Measurements from ENCODE around the gene FBXL7. TPM values are rescaled to one million over a fixed set of nuclear protein-coding genes. Genes with fewer than 3 reads are reported as not detected.

Gene FBXL7
- total RNA-seq, 5 donors from 2014 or later (not counting 1 experiment from before 2014, with no cell fraction given) = 0.06 to 0.07 TPM; not detected in 3

- ChIA-PET CTCF (no interaction called here), POLR2A (no interaction called here)
- no peaks in the 10 kb centered on the region for H3K4me1 Mint-ChIP-seq
- H3K27me3 ChIP-seq (replicated peaks in 1 of 2; ENCODE audit: control insufficient read depth in 2 of 2, extremely low read depth in 1 of 2, insufficient read depth in 2 of 2, low read length in 1 of 2) = no peaks in the 10 kb centered on the region
- ATAC-seq (replicated peaks in 1 of 4) = no peak
- no peak overlapping the region for H3K4me3 Mint-ChIP-seq
- no peak overlapping the region for H3K27ac ChIP-seq (ENCODE audit: low read length)
- H3K27me3 Mint-ChIP-seq = no peaks in the 10 kb centered on the region
- H3K36me3 Mint-ChIP-seq = no peaks in the 10 kb centered on the region
- DNase-seq = no peak
- no peaks in the 10 kb centered on the region for H3K36me3 ChIP-seq (ENCODE audit: control insufficient read depth in 2 of 2, extremely low read depth in 1 of 2, insufficient read depth in 1 of 2, low read length in 1 of 2)
- no peaks in the 10 kb centered on the region for H3K4me1 ChIP-seq (ENCODE audit: control insufficient read depth in 1 of 2, extremely low read depth in 1 of 2, insufficient read depth in 2 of 2, low read length in 2 of 2)
- H3K9me3 ChIP-seq = no peaks in the 10 kb centered on the region
- no peak overlapping the region for H3K4me3 ChIP-seq (ENCODE audit: control insufficient read depth in 1 of 2, extremely low read depth in 1 of 2, low read length in 1 of 2)
- peaks cover 1 to 6% (median 4%) of the 10 kb centered on the region in 3 donors for H3K9me3 Mint-ChIP-seq
- WGBS (ENCODE audit: insufficient coverage) = 100% methylated on average over 1 of the region's 2 CpGs
- no peak overlapping the region for H3K27ac Mint-ChIP-seq
These were observed 194.8 kb downstream of the FBXL7 start for GRCh38 chr5:15694696-15695214.

DNA sequence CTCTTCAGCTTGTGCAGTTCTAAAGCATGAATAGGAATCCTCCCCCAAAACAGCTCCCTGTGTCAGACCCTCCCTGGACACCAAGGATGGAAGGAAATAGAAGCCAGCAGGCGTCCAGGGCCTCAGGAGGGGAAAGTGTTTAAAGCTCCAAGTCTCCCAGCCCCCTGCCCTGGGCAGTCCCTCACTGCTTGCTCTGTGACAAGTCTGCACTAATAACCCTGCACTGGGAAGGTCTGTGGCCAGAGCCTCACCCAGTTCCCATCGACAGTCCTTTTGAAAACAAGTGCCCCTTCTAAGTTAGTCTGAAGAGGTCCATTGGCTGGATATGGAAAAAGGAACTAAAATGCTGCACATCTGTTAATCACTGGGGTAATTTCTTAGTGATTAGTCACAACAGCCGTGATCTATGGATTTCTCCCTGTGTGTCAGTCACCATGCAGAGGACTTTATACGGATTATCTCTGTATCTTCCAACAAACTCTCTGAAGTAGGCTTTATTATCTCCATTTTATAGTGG is 195.3 kb downstream of the FBXL7 start:
- no peaks in the 10 kb centered on the region for H3K4me1 Mint-ChIP-seq
- Histone ChIP-seq H3K27me3 (replicated peaks in 1 of 2; ENCODE audit: control insufficient read depth in 2 of 2, extremely low read depth in 1 of 2, insufficient read depth in 2 of 2, low read length in 1 of 2) (no peaks in the 10 kb centered on the region), H3K4me3 (ENCODE audit: control insufficient read depth in 1 of 2, extremely low read depth in 1 of 2, low read length in 1 of 2) (no peak overlapping the region), H3K9me3 (no peaks in the 10 kb centered on the region), H3K36me3 (ENCODE audit: control insufficient read depth in 2 of 2, extremely low read depth in 1 of 2, insufficient read depth in 1 of 2, low read length in 1 of 2) (no peaks in the 10 kb centered on the region), H3K4me1 (ENCODE audit: control insufficient read depth in 1 of 2, extremely low read depth in 1 of 2, insufficient read depth in 2 of 2, low read length in 2 of 2) (no peaks in the 10 kb centered on the region), H3K27ac (ENCODE audit: low read length) (no peak overlapping the region)
- no peak overlapping the region for H3K27ac Mint-ChIP-seq
- no peak overlapping the region for H3K4me3 Mint-ChIP-seq
- H3K9me3 Mint-ChIP-seq = peaks cover 1 to 8% (median 4%) of the 10 kb centered on the region in 3 donors
- no peaks in the 10 kb centered on the region for H3K36me3 Mint-ChIP-seq
- ATAC-seq (replicated peaks in 1 of 4) = no peak
- 57% methylated on average over 1 of the region's 4 CpGs for WGBS (ENCODE audit: insufficient coverage)
- ChIA-PET CTCF (interaction anchor here in 1 of 2 donors (0.6 kb wide), 1 partner anchor 1372 kb away, joined by 6 read pairs; no protein-coding TSS in a partner anchor), POLR2A (no interaction called here)
- H3K27me3 Mint-ChIP-seq = no peaks in the 10 kb centered on the region
- no peak for DNase-seq

- no peak for ATAC-seq (replicated peaks in 1 of 4)
- no peaks in the 10 kb centered on the region for H3K36me3 Mint-ChIP-seq
- H3K27ac Mint-ChIP-seq = no peak overlapping the region
- no peak for DNase-seq
- no peak overlapping the region for H3K4me3 ChIP-seq (ENCODE audit: control insufficient read depth in 1 of 2, extremely low read depth in 1 of 2, low read length in 1 of 2)
- no peaks in the 10 kb centered on the region for H3K27me3 Mint-ChIP-seq
- no peak overlapping the region for H3K27ac ChIP-seq (ENCODE audit: low read length)
- H3K9me3 Mint-ChIP-seq = peaks cover 4 to 7% (median 6%) of the 10 kb centered on the region in 3 donors
- H3K4me1 ChIP-seq (ENCODE audit: control insufficient read depth in 1 of 2, extremely low read depth in 1 of 2, insufficient read depth in 2 of 2, low read length in 2 of 2) = no peaks in the 10 kb centered on the region
- CTCF ChIA-PET = no interaction called here
- no peaks in the 10 kb centered on the region for H3K36me3 ChIP-seq (ENCODE audit: control insufficient read depth in 2 of 2, extremely low read depth in 1 of 2, insufficient read depth in 1 of 2, low read length in 1 of 2)
- H3K4me1 Mint-ChIP-seq = no peaks in the 10 kb centered on the region
- no peaks in the 10 kb centered on the region for H3K27me3 ChIP-seq (replicated peaks in 1 of 2; ENCODE audit: control insufficient read depth in 2 of 2, extremely low read depth in 1 of 2, insufficient read depth in 2 of 2, low read length in 1 of 2)
- no CpG with 5 or more reads among the region's 2 CpGs for WGBS (ENCODE audit: insufficient coverage)
- POLR2A ChIA-PET = no interaction called here
- H3K4me3 Mint-ChIP-seq = no peak overlapping the region
- peaks cover 2% of the 10 kb centered on the region for H3K9me3 ChIP-seq
These were observed 200.4 kb downstream of the FBXL7 start for GRCh38 chr5:15700373-15700772.

GRCh38 chr5:15702102-15702501 is 202.1 kb downstream of the FBXL7 start:
- ATAC-seq (replicated peaks in 1 of 4) (no peak), DNase-seq (no peak)
- H3K36me3 Mint-ChIP-seq = no peaks in the 10 kb centered on the region
- Histone ChIP-seq H3K4me1 (ENCODE audit: control insufficient read depth in 1 of 2, extremely low read depth in 1 of 2, insufficient read depth in 2 of 2, low read length in 2 of 2) (no peaks in the 10 kb centered on the region), H3K27me3 (replicated peaks in 1 of 2; ENCODE audit: control insufficient read depth in 2 of 2, extremely low read depth in 1 of 2, insufficient read depth in 2 of 2, low read length in 1 of 2) (no peaks in the 10 kb centered on the region), H3K4me3 (ENCODE audit: control insufficient read depth in 1 of 2, extremely low read depth in 1 of 2, low read length in 1 of 2) (no peak overlapping the region), H3K27ac (ENCODE audit: low read length) (no peak overlapping the region), H3K36me3 (ENCODE audit: control insufficient read depth in 2 of 2, extremely low read depth in 1 of 2, insufficient read depth in 1 of 2, low read length in 1 of 2) (no peaks in the 10 kb centered on the region), H3K9me3 (peaks cover 2% of the 10 kb centered on the region)
- WGBS (ENCODE audit: insufficient coverage) = 100% methylated on average over 1 of the region's 9 CpGs
- H3K4me3 Mint-ChIP-seq = no peak overlapping the region
- peaks cover 6 to 16% (median 11%) of the 10 kb centered on the region in 3 donors for H3K9me3 Mint-ChIP-seq
- ChIA-PET POLR2A (no interaction called here), CTCF (no interaction called here)
- no peaks in the 10 kb centered on the region for H3K27me3 Mint-ChIP-seq
- no peak overlapping the region for H3K27ac Mint-ChIP-seq
- H3K4me1 Mint-ChIP-seq = no peaks in the 10 kb centered on the region

GRCh38 chr5:15703901-15704300 is 203.9 kb downstream of the FBXL7 start:
- 63% methylated on average over 2 of the region's 3 CpGs for WGBS (ENCODE audit: insufficient coverage)
- H3K4me3 Mint-ChIP-seq = no peak overlapping the region
- no peaks in the 10 kb centered on the region for H3K4me1 Mint-ChIP-seq
- DNase-seq (no peak), ATAC-seq (replicated peaks in 1 of 4) (no peak)
- Histone ChIP-seq H3K4me1 (ENCODE audit: control insufficient read depth in 1 of 2, extremely low read depth in 1 of 2, insufficient read depth in 2 of 2, low read length in 2 of 2) (no peaks in the 10 kb centered on the region), H3K27ac (ENCODE audit: low read length) (no peak overlapping the region), H3K9me3 (peaks cover 2% of the 10 kb centered on the region), H3K27me3 (replicated peaks in 1 of 2; ENCODE audit: control insufficient read depth in 2 of 2, extremely low read depth in 1 of 2, insufficient read depth in 2 of 2, low read length in 1 of 2) (no peaks in the 10 kb centered on the region), H3K4me3 (ENCODE audit: control insufficient read depth in 1 of 2, extremely low read depth in 1 of 2, low read length in 1 of 2) (no peak overlapping the region), H3K36me3 (ENCODE audit: control insufficient read depth in 2 of 2, extremely low read depth in 1 of 2, insufficient read depth in 1 of 2, low read length in 1 of 2) (no peaks in the 10 kb centered on the region)
- H3K9me3 Mint-ChIP-seq = peaks cover 5 to 20% (median 13%) of the 10 kb centered on the region in 3 donors
- H3K27me3 Mint-ChIP-seq = no peaks in the 10 kb centered on the region
- ChIA-PET CTCF (no interaction called here), POLR2A (no interaction called here)
- no peak overlapping the region for H3K27ac Mint-ChIP-seq
- H3K36me3 Mint-ChIP-seq = no peaks in the 10 kb centered on the region

GRCh38 chr5:15704397-15704947 is 204.5 kb downstream of the FBXL7 start:
- no peak overlapping the region for H3K4me3 Mint-ChIP-seq
- POLR2A ChIA-PET = no interaction called here

More at GRCh38 chr5:15704397-15704947, 204.5 kb downstream of the FBXL7 start:
- no peak for DNase-seq
- Histone ChIP-seq H3K4me1 (ENCODE audit: control insufficient read depth in 1 of 2, extremely low read depth in 1 of 2, insufficient read depth in 2 of 2, low read length in 2 of 2) (no peaks in the 10 kb centered on the region), H3K27ac (ENCODE audit: low read length) (no peak overlapping the region), H3K4me3 (ENCODE audit: control insufficient read depth in 1 of 2, extremely low read depth in 1 of 2, low read length in 1 of 2) (no peak overlapping the region), H3K27me3 (replicated peaks in 1 of 2; ENCODE audit: control insufficient read depth in 2 of 2, extremely low read depth in 1 of 2, insufficient read depth in 2 of 2, low read length in 1 of 2) (no peaks in the 10 kb centered on the region), H3K36me3 (ENCODE audit: control insufficient read depth in 2 of 2, extremely low read depth in 1 of 2, insufficient read depth in 1 of 2, low read length in 1 of 2) (no peaks in the 10 kb centered on the region), H3K9me3 (peaks cover 2% of the 10 kb centered on the region)
- CTCF ChIA-PET = no interaction called here
- peaks cover 5 to 20% (median 13%) of the 10 kb centered on the region in 3 donors for H3K9me3 Mint-ChIP-seq
- H3K27me3 Mint-ChIP-seq = no peaks in the 10 kb centered on the region
- ATAC-seq (replicated peaks in 1 of 4) = no peak
- no peaks in the 10 kb centered on the region for H3K4me1 Mint-ChIP-seq
- no peak overlapping the region for H3K27ac Mint-ChIP-seq
- no peaks in the 10 kb centered on the region for H3K36me3 Mint-ChIP-seq

All from T-cell (primary cell).